Endothelial cell (in vitro differentiated cells): ENCODE data around the gene RNASET2. TPM values are rescaled to one million over a fixed set of nuclear protein-coding genes. Genes with fewer than 3 reads are reported as not detected.

ENCODE experiments used
- DNase-seq: peaks from one replicate; pipeline ENCODE4 v3.0.0; 2021; ENCODE audit warnings: low spot score
- H3K27ac Mint-ChIP-seq: one replicate; pipeline ENCODE4 v1.8.0; 2021; ENCODE audit warnings: mixed read lengths, inconsistent platforms; ENCODE audit not compliant: unreplicated experiment
- H3K27me3 Mint-ChIP-seq: one replicate; pipeline ENCODE4 v1.8.0; 2021; ENCODE audit warnings: mild to moderate bottlenecking, moderate library complexity, mixed read lengths, inconsistent platforms; ENCODE audit not compliant: unreplicated experiment
- H3K36me3 Mint-ChIP-seq: one replicate; pipeline ENCODE4 v1.8.0; 2021; ENCODE audit warnings: mild to moderate bottlenecking, low read depth, mixed read lengths, inconsistent platforms; ENCODE audit not compliant: unreplicated experiment
- H3K4me1 Mint-ChIP-seq: one replicate; pipeline ENCODE4 v1.8.0; 2021; ENCODE audit warnings: mild to moderate bottlenecking, mixed read lengths, inconsistent platforms; ENCODE audit not compliant: unreplicated experiment
- H3K4me3 Mint-ChIP-seq: one replicate; pipeline ENCODE4 v1.8.0; 2021; ENCODE audit warnings: mild to moderate bottlenecking, mixed read lengths, inconsistent platforms; ENCODE audit not compliant: unreplicated experiment
- H3K9me3 Mint-ChIP-seq: one replicate; pipeline ENCODE4 v1.8.0; 2021; ENCODE audit warnings: mixed read lengths, inconsistent platforms; ENCODE audit not compliant: unreplicated experiment
- CTCF ChIP-seq: fragments of 200-600 bp; sonication (generic); IDR thresholded peaks from one replicate; pipeline ENCODE4 v1.5.0; 2021; ENCODE audit warnings: antibody characterized with exemption; ENCODE audit not compliant: unreplicated experiment
- total RNA-seq: library from RNA; stranded (reverse); fragmentation: NEBNext Ultra II Directional; extraction: Animal tissue kit (Norgen Biotek cat#: 25700); gene quantifications from one replicate; pipeline ENCODE4 v1.2.1, GENCODE V29; 2021; ENCODE audit not compliant: unreplicated experiment

The RNASET2 gene
- total RNA-seq, 1 donor from 2014 or later, result 11.6 TPM

DNA sequence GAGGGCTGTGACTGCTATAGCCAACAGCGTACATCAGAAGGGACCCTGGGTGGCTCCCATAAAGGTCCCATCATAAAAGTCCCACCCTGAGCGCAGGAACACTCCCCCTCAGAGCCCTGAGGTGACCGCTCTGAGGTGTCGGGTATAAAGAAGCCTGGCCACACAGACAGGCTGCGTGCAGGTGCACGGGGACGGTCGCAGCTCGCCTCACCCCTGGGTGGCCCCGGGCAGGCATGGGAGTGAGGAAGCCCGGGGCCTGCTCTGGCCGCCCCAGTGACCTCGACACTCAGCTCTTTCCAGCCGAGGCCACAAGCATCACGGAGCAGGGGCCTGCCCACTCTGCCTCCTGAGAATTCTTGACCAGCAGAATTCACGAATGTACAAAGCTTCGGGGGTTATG lies 14.4 kb upstream of the RNASET2 start:
- Mint-ChIP-seq H3K27me3 (peaks cover 4% of the 10 kb centered on the region), H3K4me3 (no peak overlapping the region), H3K27ac (no peak overlapping the region), H3K36me3 (peaks cover 3% of the 10 kb centered on the region), H3K4me1 (peaks cover 2% of the 10 kb centered on the region), H3K9me3 (no peaks in the 10 kb centered on the region)
- DNase-seq, result no peak
- no peak for TF ChIP-seq CTCF

DNA sequence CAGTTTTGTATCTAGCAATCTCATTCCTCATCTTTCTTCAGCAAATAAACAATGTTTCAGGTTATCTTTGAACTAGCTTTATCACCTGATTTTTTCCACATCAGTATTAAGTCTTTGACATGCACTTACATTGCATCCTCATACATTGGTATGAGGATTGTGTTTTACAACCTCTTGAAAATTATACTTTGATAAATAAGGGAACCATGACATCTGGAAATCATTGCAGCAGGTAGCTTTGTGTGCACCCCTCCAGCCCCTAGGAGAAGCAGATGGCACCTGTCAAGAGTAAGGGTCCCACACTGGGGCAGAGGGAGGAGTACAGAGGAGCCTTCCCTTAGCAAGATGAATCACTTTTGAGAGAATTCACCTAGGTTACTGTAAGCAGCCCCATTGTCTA lies 13.7 kb upstream of the RNASET2 start:
- no peak for DNase-seq
- H3K4me1 Mint-ChIP-seq, result peaks cover 2% of the 10 kb centered on the region
- H3K36me3 Mint-ChIP-seq, result peaks cover 3% of the 10 kb centered on the region
- H3K4me3 Mint-ChIP-seq, result no peak overlapping the region
- H3K27me3 Mint-ChIP-seq, result peaks cover 4% of the 10 kb centered on the region
- H3K27ac Mint-ChIP-seq, result no peak overlapping the region
- H3K9me3 Mint-ChIP-seq, result no peaks in the 10 kb centered on the region
- no peak for TF ChIP-seq CTCF

GRCh38 chr6:166969390-166970002 lies 13.1 kb upstream of the RNASET2 start:
- Mint-ChIP-seq H3K9me3 (no peaks in the 10 kb centered on the region), H3K27me3 (peaks cover 4% of the 10 kb centered on the region)

DNA sequence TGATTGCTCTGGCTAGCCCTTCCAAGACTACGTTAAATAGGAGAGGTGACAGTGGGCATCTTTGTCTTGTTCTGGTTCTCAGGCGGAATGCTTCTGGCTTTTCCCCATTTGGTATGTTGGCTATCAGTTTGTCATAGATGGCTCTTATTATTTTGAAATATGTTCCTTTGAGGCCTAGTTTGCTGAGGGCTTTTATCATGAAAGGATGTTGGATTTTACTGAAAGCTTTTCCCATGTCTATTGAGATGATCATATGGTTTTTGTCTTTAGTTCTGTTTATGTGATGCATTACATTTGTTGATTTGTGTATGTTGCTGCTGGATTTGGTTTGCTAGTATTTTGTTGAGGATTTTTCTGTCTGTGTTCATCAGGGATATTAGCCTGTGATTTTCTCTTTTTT lies 9.9 kb upstream of the RNASET2 start:
- Mint-ChIP-seq H3K27me3 (peaks cover 4% of the 10 kb centered on the region), H3K4me1 (no peaks in the 10 kb centered on the region), H3K4me3 (no peak overlapping the region), H3K36me3 (peaks cover 3% of the 10 kb centered on the region), H3K9me3 (no peaks in the 10 kb centered on the region), H3K27ac (no peak overlapping the region)
- TF ChIP-seq CTCF, result no peak
- DNase-seq, result no peak

More at GRCh38 chr6:166969390-166970002, 13.1 kb upstream of the RNASET2 start:
- Mint-ChIP-seq H3K4me1 (peaks cover 2% of the 10 kb centered on the region), H3K36me3 (peaks cover 3% of the 10 kb centered on the region), H3K27ac (no peak overlapping the region), H3K4me3 (no peak overlapping the region)
- no peak for TF ChIP-seq CTCF
- no peak for DNase-seq

DNA sequence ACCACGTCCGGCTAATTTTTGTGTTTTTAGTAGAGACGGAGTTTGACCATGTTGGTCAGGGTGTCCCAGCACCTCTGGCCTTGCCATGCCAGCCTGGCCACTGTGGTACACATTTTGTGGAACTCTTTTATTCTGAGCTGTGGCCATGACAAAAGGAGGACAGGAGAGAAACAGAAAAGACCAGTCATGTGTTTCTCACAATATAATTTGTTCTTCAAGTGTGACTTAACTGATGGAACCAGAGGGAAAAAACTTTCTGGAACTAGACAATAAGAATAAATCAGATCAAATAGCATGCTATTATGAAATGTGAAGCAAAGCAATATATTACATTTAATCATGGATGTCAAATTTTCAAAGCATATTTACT lies 4.2 kb upstream of the RNASET2 start:
- Mint-ChIP-seq H3K36me3 (peaks cover 6% of the 10 kb centered on the region), H3K4me3 (no peak overlapping the region), H3K9me3 (no peaks in the 10 kb centered on the region), H3K27ac (no peak overlapping the region), H3K27me3 (peaks cover 8% of the 10 kb centered on the region), H3K4me1 (peaks cover 29% of the 10 kb centered on the region)
- no peak for TF ChIP-seq CTCF
- no peak for DNase-seq
